Stimulated activated CD8-positive, alpha-beta memory T cell treated with anti-CD3 and anti-CD28 coated beads, Interleukin-4, amount 100 ng/mL, for 4 hours (primary cell): ENCODE results near the gene PLCL2.

ENCODE experiments used
- DNase-seq, 2 donors: peaks; one replicate each; pipeline ENCODE4 v3.0.0-alpha.2; 2020; ENCODE audit warnings: low read depth in 2 of 2, low spot score in 1 of 2

The PLCL2 gene

GRCh38 chr3:17038141-17038540, 153.4 kb downstream of the PLCL2 start:
- DNase-seq = no peak

GRCh38 chr3:17038900-17039553, 154.3 kb downstream of the PLCL2 start:
- DNase-seq = no peak

GRCh38 chr3:17039594-17039993, 154.8 kb downstream of the PLCL2 start:
- DNase-seq = no peak

- no peak for DNase-seq
Measured at GRCh38 chr3:17040322-17040989, 155.7 kb downstream of the PLCL2 start.

- DNase-seq = no peak
Measured at GRCh38 chr3:17040990-17041377, 156.2 kb downstream of the PLCL2 start.

- DNase-seq = no peak
Measured at GRCh38 chr3:17044855-17045254, 160.1 kb downstream of the PLCL2 start.

- DNase-seq = no peak
Measured at GRCh38 chr3:17045705-17046104, 160.9 kb downstream of the PLCL2 start.

- no peak for DNase-seq
Measured at GRCh38 chr3:17046623-17047022, 161.9 kb downstream of the PLCL2 start.

- DNase-seq = no peak
Measured at GRCh38 chr3:17047162-17047561, 162.4 kb downstream of the PLCL2 start.

- DNase-seq = no peak
Measured at GRCh38 chr3:17047894-17048293, 163.1 kb downstream of the PLCL2 start.

- DNase-seq = no peak
Measured at GRCh38 chr3:17050071-17050470, 165.3 kb downstream of the PLCL2 start.

GRCh38 chr3:17050506-17050905, 165.8 kb downstream of the PLCL2 start:
- DNase-seq = no peak

GRCh38 chr3:17052363-17052762, 167.6 kb downstream of the PLCL2 start:
- DNase-seq = no peak

GRCh38 chr3:17054301-17054981, 169.7 kb downstream of the PLCL2 start:
- no peak for DNase-seq

GRCh38 chr3:17054982-17055343, 170.2 kb downstream of the PLCL2 start:
- no peak for DNase-seq

GRCh38 chr3:17055374-17056276, 170.9 kb downstream of the PLCL2 start:
- no peak for DNase-seq

GRCh38 chr3:17057321-17057720, 172.6 kb downstream of the PLCL2 start:
- no peak for DNase-seq

GRCh38 chr3:17059989-17060550, 175.3 kb downstream of the PLCL2 start:
- DNase-seq = no peak

GRCh38 chr3:17061005-17061404, 176.2 kb downstream of the PLCL2 start:
- DNase-seq = no peak

- DNase-seq = no peak
Measured at GRCh38 chr3:17062736-17063135, 178.0 kb downstream of the PLCL2 start.

GRCh38 chr3:17063596-17063995, 178.8 kb downstream of the PLCL2 start:
- DNase-seq = no peak
